ENCODE measurements around the gene IL4.

IL4 gene

GRCh38 chr5:132674671-132675506 lies 1.1 kb downstream of the IL4 start:
- no peak overlapping the region for H3K4me3 ChIP-seq (ENCODE audit: low read depth in 1 of 2, low read length in 2 of 2)
- peak overlapping the region; percentile 60 for H3K27ac ChIP-seq (ENCODE audit: low read depth, low read length)

GRCh38 chr5:132675936-132676689 lies 2.3 kb downstream of the IL4 start:
- H3K4me1 ChIP-seq (ENCODE audit: control insufficient read depth in 1 of 2, insufficient read depth in 2 of 2, low read length in 2 of 2), result peaks cover 20 to 21% of the 10 kb centered on the region in 2 donors
- no peak overlapping the region for H3K4me3 ChIP-seq (ENCODE audit: low read depth in 1 of 2, low read length in 2 of 2)
- H3K27ac ChIP-seq (ENCODE audit: low read depth, low read length), result no peak overlapping the region
- H3K9me3 ChIP-seq (ENCODE audit: control insufficient read depth in 1 of 2, low read length in 2 of 2), result no peaks in the 10 kb centered on the region
- H3K9ac ChIP-seq (ENCODE audit: low read depth in 1 of 2, low read length in 2 of 2), result no peak overlapping the region
- no peaks in the 10 kb centered on the region for H3K36me3 ChIP-seq (ENCODE audit: control insufficient read depth in 1 of 2, insufficient read depth in 2 of 2, low read length in 2 of 2)
- H3K27me3 ChIP-seq (ENCODE audit: control insufficient read depth in 1 of 2, insufficient read depth in 2 of 2, low read length in 2 of 2), result no peaks in the 10 kb centered on the region

More at GRCh38 chr5:132674671-132675506, 1.1 kb downstream of the IL4 start:
- no peaks in the 10 kb centered on the region for H3K36me3 ChIP-seq (ENCODE audit: control insufficient read depth in 1 of 2, insufficient read depth in 2 of 2, low read length in 2 of 2)
- H3K27me3 ChIP-seq (ENCODE audit: control insufficient read depth in 1 of 2, insufficient read depth in 2 of 2, low read length in 2 of 2), result no peaks in the 10 kb centered on the region
- no peaks in the 10 kb centered on the region for H3K9me3 ChIP-seq (ENCODE audit: control insufficient read depth in 1 of 2, low read length in 2 of 2)
- H3K9ac ChIP-seq (ENCODE audit: low read depth in 1 of 2, low read length in 2 of 2), result no peak overlapping the region
- peaks cover 20 to 21% of the 10 kb centered on the region in 2 donors for H3K4me1 ChIP-seq (ENCODE audit: control insufficient read depth in 1 of 2, insufficient read depth in 2 of 2, low read length in 2 of 2)

DNA sequence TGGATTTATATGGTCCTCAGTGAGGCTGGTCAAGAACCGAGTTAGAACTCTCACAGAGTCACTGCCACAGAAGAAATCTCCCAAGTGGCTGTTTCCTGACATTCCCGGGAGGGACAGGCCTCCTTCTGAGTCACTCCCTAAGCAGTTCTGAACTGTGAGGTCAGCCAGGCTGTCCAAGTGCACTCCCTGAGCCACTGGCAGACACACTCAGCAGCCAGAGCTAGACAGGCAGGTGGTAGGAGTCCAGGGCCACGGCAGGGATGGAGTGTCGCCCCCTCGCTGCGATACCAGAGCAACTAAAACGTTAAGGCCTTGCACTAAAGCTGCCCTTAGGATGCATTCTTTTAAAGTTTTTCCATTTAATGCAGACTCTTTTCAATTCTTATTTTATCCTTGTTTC lies 3.4 kb downstream of the IL4 start:
- H3K27ac ChIP-seq (ENCODE audit: low read depth, low read length), result no peak overlapping the region
- H3K4me3 ChIP-seq (ENCODE audit: low read depth in 1 of 2, low read length in 2 of 2), result no peak overlapping the region
- no peaks in the 10 kb centered on the region for H3K36me3 ChIP-seq (ENCODE audit: control insufficient read depth in 1 of 2, insufficient read depth in 2 of 2, low read length in 2 of 2)
- H3K4me1 ChIP-seq (ENCODE audit: control insufficient read depth in 1 of 2, insufficient read depth in 2 of 2, low read length in 2 of 2), result peaks cover 20 to 21% of the 10 kb centered on the region in 2 donors
- no peaks in the 10 kb centered on the region for H3K27me3 ChIP-seq (ENCODE audit: control insufficient read depth in 1 of 2, insufficient read depth in 2 of 2, low read length in 2 of 2)
- no peaks in the 10 kb centered on the region for H3K9me3 ChIP-seq (ENCODE audit: control insufficient read depth in 1 of 2, low read length in 2 of 2)
- no peak overlapping the region for H3K9ac ChIP-seq (ENCODE audit: low read depth in 1 of 2, low read length in 2 of 2)

DNA sequence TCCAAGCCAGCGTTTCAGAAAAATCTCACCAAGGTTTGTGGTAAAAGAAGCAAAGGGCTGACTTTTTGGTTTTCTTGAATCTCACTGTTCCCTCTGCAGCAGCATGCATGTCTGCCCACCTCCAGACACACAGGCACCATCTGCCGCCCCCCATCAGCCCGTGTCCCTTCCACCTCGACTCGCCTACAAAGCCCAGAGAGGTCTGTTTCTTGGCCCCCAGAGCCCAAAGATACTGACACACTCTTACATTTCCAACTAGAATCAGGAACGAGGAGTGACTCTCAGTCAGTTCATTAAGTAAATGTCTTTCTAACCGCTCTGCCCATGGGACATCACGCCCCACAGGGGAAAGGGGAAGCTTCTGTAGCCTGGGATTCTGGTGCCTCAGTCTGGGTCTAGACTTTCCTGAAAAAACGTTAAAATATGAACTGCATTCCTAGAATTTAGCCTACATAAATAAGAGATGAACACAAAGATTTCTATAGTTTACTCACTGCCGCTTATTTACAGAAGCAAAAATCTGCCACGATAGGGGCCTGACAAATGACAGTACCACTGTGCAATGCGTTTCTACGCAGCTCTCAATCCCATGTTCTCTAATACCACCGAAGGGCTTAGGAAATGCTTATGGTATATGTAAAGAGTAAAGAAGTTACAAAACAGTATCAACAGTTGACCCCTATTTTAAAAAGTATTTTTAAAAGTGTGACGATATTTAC lies 4.1 kb downstream of the IL4 start:
- H3K9me3 ChIP-seq (ENCODE audit: control insufficient read depth in 1 of 2, low read length in 2 of 2), result no peaks in the 10 kb centered on the region
- H3K9ac ChIP-seq (ENCODE audit: low read depth in 1 of 2, low read length in 2 of 2), result no peak overlapping the region
- no peak overlapping the region for H3K27ac ChIP-seq (ENCODE audit: low read depth, low read length)
- no peaks in the 10 kb centered on the region for H3K27me3 ChIP-seq (ENCODE audit: control insufficient read depth in 1 of 2, insufficient read depth in 2 of 2, low read length in 2 of 2)
- H3K4me1 ChIP-seq (ENCODE audit: control insufficient read depth in 1 of 2, insufficient read depth in 2 of 2, low read length in 2 of 2), result peaks cover 20 to 21% of the 10 kb centered on the region in 2 donors
- H3K4me3 ChIP-seq (ENCODE audit: low read depth in 1 of 2, low read length in 2 of 2), result no peak overlapping the region
- H3K36me3 ChIP-seq (ENCODE audit: control insufficient read depth in 1 of 2, insufficient read depth in 2 of 2, low read length in 2 of 2), result no peaks in the 10 kb centered on the region

DNA sequence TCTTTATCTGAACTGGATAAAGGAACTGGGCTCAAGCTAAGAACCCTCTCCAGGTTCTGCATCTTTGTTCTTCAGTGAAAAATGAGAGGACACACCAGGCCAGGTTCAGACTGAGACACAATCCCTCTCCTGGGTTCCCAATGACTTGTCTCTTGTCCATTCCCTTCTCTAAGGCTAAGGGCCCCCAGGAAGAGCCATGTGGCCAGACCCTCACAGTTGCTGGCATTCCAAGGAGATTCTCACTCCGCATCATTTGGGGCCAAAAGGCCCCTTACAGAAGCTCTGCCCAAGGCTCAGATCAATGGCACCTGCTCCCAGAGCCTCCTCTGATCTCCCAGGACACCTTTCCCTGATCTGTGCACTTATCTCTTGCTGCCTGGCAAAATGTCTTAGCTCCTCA lies 4.9 kb downstream of the IL4 start:
- Histone ChIP-seq H3K4me1 (ENCODE audit: control insufficient read depth in 1 of 2, insufficient read depth in 2 of 2, low read length in 2 of 2) (peaks cover 14 to 17% of the 10 kb centered on the region in 2 donors), H3K4me3 (ENCODE audit: low read depth in 1 of 2, low read length in 2 of 2) (no peak overlapping the region), H3K9ac (ENCODE audit: low read depth in 1 of 2, low read length in 2 of 2) (no peak overlapping the region), H3K9me3 (ENCODE audit: control insufficient read depth in 1 of 2, low read length in 2 of 2) (no peaks in the 10 kb centered on the region), H3K36me3 (ENCODE audit: control insufficient read depth in 1 of 2, insufficient read depth in 2 of 2, low read length in 2 of 2) (no peaks in the 10 kb centered on the region), H3K27ac (ENCODE audit: low read depth, low read length) (no peak overlapping the region), H3K27me3 (ENCODE audit: control insufficient read depth in 1 of 2, insufficient read depth in 2 of 2, low read length in 2 of 2) (no peaks in the 10 kb centered on the region)

- Histone ChIP-seq H3K36me3 (ENCODE audit: control insufficient read depth in 1 of 2, insufficient read depth in 2 of 2, low read length in 2 of 2) (no peaks in the 10 kb centered on the region), H3K9ac (ENCODE audit: low read depth in 1 of 2, low read length in 2 of 2) (no peak overlapping the region), H3K4me3 (ENCODE audit: low read depth in 1 of 2, low read length in 2 of 2) (no peak overlapping the region), H3K9me3 (ENCODE audit: control insufficient read depth in 1 of 2, low read length in 2 of 2) (no peaks in the 10 kb centered on the region), H3K27me3 (ENCODE audit: control insufficient read depth in 1 of 2, insufficient read depth in 2 of 2, low read length in 2 of 2) (no peaks in the 10 kb centered on the region), H3K27ac (ENCODE audit: low read depth, low read length) (no peak overlapping the region), H3K4me1 (ENCODE audit: control insufficient read depth in 1 of 2, insufficient read depth in 2 of 2, low read length in 2 of 2) (peaks cover 9 to 15% of the 10 kb centered on the region in 2 donors)
Observed at GRCh38 chr5:132679166-132679565, 5.4 kb downstream of the IL4 start.

- Histone ChIP-seq H3K9me3 (ENCODE audit: control insufficient read depth in 1 of 2, low read length in 2 of 2) (no peaks in the 10 kb centered on the region), H3K27me3 (ENCODE audit: control insufficient read depth in 1 of 2, insufficient read depth in 2 of 2, low read length in 2 of 2) (no peaks in the 10 kb centered on the region), H3K27ac (ENCODE audit: low read depth, low read length) (no peak overlapping the region), H3K4me1 (ENCODE audit: control insufficient read depth in 1 of 2, insufficient read depth in 2 of 2, low read length in 2 of 2) (peaks cover 8 to 9% of the 10 kb centered on the region in 2 donors), H3K4me3 (ENCODE audit: low read depth in 1 of 2, low read length in 2 of 2) (no peak overlapping the region), H3K36me3 (ENCODE audit: control insufficient read depth in 1 of 2, insufficient read depth in 2 of 2, low read length in 2 of 2) (no peaks in the 10 kb centered on the region), H3K9ac (ENCODE audit: low read depth in 1 of 2, low read length in 2 of 2) (no peak overlapping the region)
Observed at GRCh38 chr5:132679717-132680380, 6.1 kb downstream of the IL4 start.

DNA sequence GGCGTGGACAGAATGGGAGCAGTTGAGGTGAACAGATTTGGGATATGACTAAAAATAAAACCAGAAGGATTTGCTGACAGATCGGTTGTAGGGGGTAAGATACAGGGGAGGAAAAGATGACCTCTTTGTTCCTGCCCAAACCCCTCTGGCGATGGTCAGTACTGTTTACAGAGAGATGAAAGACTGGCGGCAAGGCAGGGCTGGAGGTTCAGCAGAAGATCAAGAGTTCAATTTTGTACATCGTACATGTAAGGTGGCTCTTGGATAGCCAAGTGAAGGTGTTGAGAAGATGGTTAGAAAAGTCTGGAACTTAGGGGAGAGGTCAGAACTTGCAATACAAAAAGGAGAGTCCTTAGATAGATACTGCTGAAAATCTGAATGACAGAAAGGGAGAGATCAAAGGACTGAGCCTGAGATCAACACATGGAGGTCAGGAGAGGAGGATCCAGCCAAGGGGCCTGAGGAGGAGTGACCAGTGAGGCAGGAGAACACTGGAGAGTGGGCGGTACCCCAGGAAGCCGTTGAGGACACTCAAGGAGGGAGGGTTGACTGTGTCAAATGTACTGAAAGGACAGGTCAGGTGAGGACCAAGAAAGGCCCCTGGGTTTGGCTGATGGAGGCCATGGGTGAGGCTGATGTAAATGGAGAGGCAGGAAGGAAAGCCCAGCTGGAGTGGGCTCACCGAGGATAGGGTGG lies 7.1 kb downstream of the IL4 start:
- peaks cover 8 to 9% of the 10 kb centered on the region in 2 donors for H3K4me1 ChIP-seq (ENCODE audit: control insufficient read depth in 1 of 2, insufficient read depth in 2 of 2, low read length in 2 of 2)
- no peaks in the 10 kb centered on the region for H3K9me3 ChIP-seq (ENCODE audit: control insufficient read depth in 1 of 2, low read length in 2 of 2)
- H3K4me3 ChIP-seq (ENCODE audit: low read depth in 1 of 2, low read length in 2 of 2), result no peak overlapping the region
- no peak overlapping the region for H3K9ac ChIP-seq (ENCODE audit: low read depth in 1 of 2, low read length in 2 of 2)
- H3K27me3 ChIP-seq (ENCODE audit: control insufficient read depth in 1 of 2, insufficient read depth in 2 of 2, low read length in 2 of 2), result no peaks in the 10 kb centered on the region
- no peak overlapping the region for H3K27ac ChIP-seq (ENCODE audit: low read depth, low read length)
- no peaks in the 10 kb centered on the region for H3K36me3 ChIP-seq (ENCODE audit: control insufficient read depth in 1 of 2, insufficient read depth in 2 of 2, low read length in 2 of 2)

DNA sequence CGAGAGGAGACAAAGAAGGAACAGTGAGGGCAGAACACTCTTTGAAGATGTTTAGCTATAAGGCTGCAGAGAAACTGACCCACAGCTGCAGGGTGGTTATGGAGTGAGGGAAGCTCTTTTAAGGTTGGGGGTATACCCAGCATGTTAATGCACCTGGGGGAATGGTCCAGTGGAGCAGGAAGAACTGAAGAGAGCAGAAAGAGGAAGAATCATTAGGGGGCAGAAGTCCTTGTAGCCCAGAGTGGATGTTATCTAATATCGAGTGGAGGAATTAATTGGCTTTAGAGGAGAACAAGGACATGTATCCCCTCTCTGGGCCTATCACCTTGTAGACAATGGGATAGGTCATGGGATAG lies 7.7 kb downstream of the IL4 start:
- H3K9ac ChIP-seq (ENCODE audit: low read depth in 1 of 2, low read length in 2 of 2), result no peak overlapping the region
- no peaks in the 10 kb centered on the region for H3K9me3 ChIP-seq (ENCODE audit: control insufficient read depth in 1 of 2, low read length in 2 of 2)
- H3K36me3 ChIP-seq (ENCODE audit: control insufficient read depth in 1 of 2, insufficient read depth in 2 of 2, low read length in 2 of 2), result no peaks in the 10 kb centered on the region
- H3K27me3 ChIP-seq (ENCODE audit: control insufficient read depth in 1 of 2, insufficient read depth in 2 of 2, low read length in 2 of 2), result no peaks in the 10 kb centered on the region
- H3K4me3 ChIP-seq (ENCODE audit: low read depth in 1 of 2, low read length in 2 of 2), result no peak overlapping the region
- no peak overlapping the region for H3K27ac ChIP-seq (ENCODE audit: low read depth, low read length)
- peaks cover 8 to 9% of the 10 kb centered on the region in 2 donors for H3K4me1 ChIP-seq (ENCODE audit: control insufficient read depth in 1 of 2, insufficient read depth in 2 of 2, low read length in 2 of 2)
